Bronchial epithelial cell (primary cell): ENCODE results near the gene BRWD1. TPM values are rescaled to one million over a fixed set of nuclear protein-coding genes. Genes with fewer than 3 reads are reported as not detected.
A peak's percentile ranks its signal among the peaks of the same experiment; 100 is the strongest.

Experiments
- DNase-seq: peaks from one replicate; pipeline ENCODE4 v3.0.0-alpha.2; 2010; ENCODE audit warnings: low read depth
- FAIRE-seq: peaks from 2 replicates; lab custom pipeline; 2011; peaks lifted over from hg19 to GRCh38; lab: Jason Lieb, UNC
- H3K27me3 ChIP-seq: 2 replicates; pipeline ENCODE4 v1.5.1; 2011; ENCODE audit warnings: low read length; ENCODE audit not compliant: control insufficient read depth, insufficient read depth
- H3K36me3 ChIP-seq: 2 replicates; pipeline ENCODE4 v1.5.1; 2011; ENCODE audit warnings: low read length; ENCODE audit not compliant: control insufficient read depth, insufficient read depth
- H3K4me3 ChIP-seq: 2 replicates; pipeline ENCODE4 v1.5.1; 2011; ENCODE audit warnings: mild to moderate bottlenecking, low read depth, low read length, control low read depth
- CTCF ChIP-seq: IDR thresholded peaks from 2 replicates; pipeline ENCODE4 v1.5.1; 2011; ENCODE audit warnings: mild to moderate bottlenecking, moderate library complexity, low read length, control low read depth, inconsistent platforms; ENCODE audit not compliant: insufficient read depth, severe bottlenecking
- total RNA-seq: library from RNA; depleted of rRNA; stranded (reverse); fragments of >200 nt; gene quantifications from 2 replicates; pipeline ENCODE4 v1.2.1, GENCODE V29; 2014

The BRWD1 gene
- total RNA-seq, 1 donor from 2014 or later, result 71.6 TPM

GRCh38 chr21:39269620-39270019 lies 43.8 kb downstream of the BRWD1 start:
- FAIRE-seq (no peak), DNase-seq (no peak)
- no peak for TF ChIP-seq CTCF
- no peak overlapping the region for H3K4me3 ChIP-seq
- H3K36me3 ChIP-seq, result peaks cover 4% of the 10 kb centered on the region
- H3K27me3 ChIP-seq, result no peaks in the 10 kb centered on the region

GRCh38 chr21:39265603-39266002 lies 47.8 kb downstream of the BRWD1 start:
- DNase-seq (no peak), FAIRE-seq (no peak)
- TF ChIP-seq CTCF, result no peak
- Histone ChIP-seq H3K27me3 (no peaks in the 10 kb centered on the region), H3K36me3 (peaks cover 4% of the 10 kb centered on the region), H3K4me3 (no peak overlapping the region)

GRCh38 chr21:39263372-39263771 lies 50.1 kb downstream of the BRWD1 start:
- TF ChIP-seq CTCF, result no peak
- Histone ChIP-seq H3K4me3 (no peak overlapping the region), H3K36me3 (peaks cover 5% of the 10 kb centered on the region), H3K27me3 (no peaks in the 10 kb centered on the region)
- FAIRE-seq, result no peak
- DNase-seq, result peak; percentile 71

- FAIRE-seq (no peak), DNase-seq (no peak)
- no peaks in the 10 kb centered on the region for H3K27me3 ChIP-seq
- peaks cover 8% of the 10 kb centered on the region for H3K36me3 ChIP-seq
- H3K4me3 ChIP-seq, result no peak overlapping the region
- no peak for TF ChIP-seq CTCF
Observed at GRCh38 chr21:39258207-39258606, 55.2 kb downstream of the BRWD1 start.

- no peak overlapping the region for H3K4me3 ChIP-seq
- FAIRE-seq, result no peak
- H3K27me3 ChIP-seq, result no peaks in the 10 kb centered on the region
- DNase-seq, result no peak
- TF ChIP-seq CTCF, result no peak
- peaks cover 6% of the 10 kb centered on the region for H3K36me3 ChIP-seq
Observed at GRCh38 chr21:39251326-39251725, 62.1 kb downstream of the BRWD1 start.

GRCh38 chr21:39238275-39238674 lies 75.2 kb downstream of the BRWD1 start:
- no peak overlapping the region for H3K4me3 ChIP-seq
- FAIRE-seq (no peak), DNase-seq (no peak)
- no peak for TF ChIP-seq CTCF
- H3K27me3 ChIP-seq, result no peaks in the 10 kb centered on the region
- peaks cover 9% of the 10 kb centered on the region for H3K36me3 ChIP-seq
